HS-5 (cell line): ENCODE data around the gene MINDY4.
A peak's percentile ranks its signal among the peaks of the same experiment; 100 is the strongest.
"Not testable (repeated sequence)": the region's sequence is repeated elsewhere in the genome, so short reads cannot be mapped to it uniquely, and the experiment has no call there.

Source experiments
- DNase-seq: peaks from one replicate; pipeline ENCODE4 v3.0.0-alpha.2; 2012; ENCODE audit warnings: low read depth

The MINDY4 gene

GRCh38 chr7:30804078-30804661, 33.0 kb downstream of the MINDY4 start:
- peak; percentile 90 for DNase-seq

- DNase-seq = no peak
Observed at GRCh38 chr7:30805081-30805691, 34.0 kb downstream of the MINDY4 start.

GRCh38 chr7:30805931-30806330, 34.7 kb downstream of the MINDY4 start:
- no peak for DNase-seq

GRCh38 chr7:30807477-30807876, 36.3 kb downstream of the MINDY4 start:
- not testable (repeated sequence) for DNase-seq

GRCh38 chr7:30807941-30808340, 36.7 kb downstream of the MINDY4 start:
- DNase-seq = not testable (repeated sequence)

- no peak for DNase-seq
Observed at GRCh38 chr7:30810986-30811385, 39.8 kb downstream of the MINDY4 start.

- DNase-seq = no peak
Observed at GRCh38 chr7:30812676-30813075, 41.5 kb downstream of the MINDY4 start.

GRCh38 chr7:30813466-30813865, 42.2 kb downstream of the MINDY4 start:
- DNase-seq = no peak

GRCh38 chr7:30814700-30815387, 43.6 kb downstream of the MINDY4 start:
- DNase-seq = no peak

- no peak for DNase-seq
Observed at GRCh38 chr7:30815388-30815854, 44.2 kb downstream of the MINDY4 start.

GRCh38 chr7:30815951-30816644, 44.9 kb downstream of the MINDY4 start:
- DNase-seq = no peak

- no peak for DNase-seq
Observed at GRCh38 chr7:30816645-30817370, 45.6 kb downstream of the MINDY4 start.

- DNase-seq = no peak
Observed at GRCh38 chr7:30817371-30817767, 46.2 kb downstream of the MINDY4 start.

GRCh38 chr7:30824821-30825720, 53.9 kb downstream of the MINDY4 start:
- no peak for DNase-seq

GRCh38 chr7:30826181-30826580, 55.0 kb downstream of the MINDY4 start:
- DNase-seq = no peak

GRCh38 chr7:30828591-30828990, 57.4 kb downstream of the MINDY4 start:
- no peak for DNase-seq

- DNase-seq = no peak
Observed at GRCh38 chr7:30829471-30829870, 58.3 kb downstream of the MINDY4 start.

GRCh38 chr7:30831227-30831626, 60.0 kb downstream of the MINDY4 start:
- no peak for DNase-seq

GRCh38 chr7:30831936-30832335, 60.7 kb downstream of the MINDY4 start:
- DNase-seq = no peak

- DNase-seq = not testable (repeated sequence)
Observed at GRCh38 chr7:30834017-30834674, 62.9 kb downstream of the MINDY4 start.
